Limb (tissue), 2 donors: ENCODE measurements around the gene ITM2C.

ENCODE experiments used
- DNase-seq, 2 donors: peaks; one replicate each; pipeline ENCODE4 v3.0.0-alpha.2; 2016; ENCODE audit errors: extremely low spot score in 2 of 2

Gene ITM2C

DNA sequence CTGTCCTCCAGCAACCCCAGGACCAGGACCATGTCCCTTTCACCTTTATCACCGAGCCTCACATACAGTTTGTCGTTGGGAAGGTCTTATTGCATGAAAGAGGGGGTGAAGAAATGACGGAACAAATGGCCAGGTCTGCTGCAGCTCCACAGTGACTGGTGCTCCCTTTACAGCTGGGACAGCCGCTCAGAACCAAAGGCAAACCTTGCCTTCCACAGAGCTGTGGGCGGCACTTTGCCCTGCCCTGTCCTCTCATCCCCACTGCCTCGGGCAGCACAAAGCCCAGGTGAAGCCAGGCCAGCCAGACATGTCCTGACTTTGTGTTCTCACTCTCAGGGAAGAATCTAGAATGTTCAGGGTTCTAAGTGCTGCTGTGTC, 59.3 kb downstream of the ITM2C start:
- no peak for DNase-seq

DNA sequence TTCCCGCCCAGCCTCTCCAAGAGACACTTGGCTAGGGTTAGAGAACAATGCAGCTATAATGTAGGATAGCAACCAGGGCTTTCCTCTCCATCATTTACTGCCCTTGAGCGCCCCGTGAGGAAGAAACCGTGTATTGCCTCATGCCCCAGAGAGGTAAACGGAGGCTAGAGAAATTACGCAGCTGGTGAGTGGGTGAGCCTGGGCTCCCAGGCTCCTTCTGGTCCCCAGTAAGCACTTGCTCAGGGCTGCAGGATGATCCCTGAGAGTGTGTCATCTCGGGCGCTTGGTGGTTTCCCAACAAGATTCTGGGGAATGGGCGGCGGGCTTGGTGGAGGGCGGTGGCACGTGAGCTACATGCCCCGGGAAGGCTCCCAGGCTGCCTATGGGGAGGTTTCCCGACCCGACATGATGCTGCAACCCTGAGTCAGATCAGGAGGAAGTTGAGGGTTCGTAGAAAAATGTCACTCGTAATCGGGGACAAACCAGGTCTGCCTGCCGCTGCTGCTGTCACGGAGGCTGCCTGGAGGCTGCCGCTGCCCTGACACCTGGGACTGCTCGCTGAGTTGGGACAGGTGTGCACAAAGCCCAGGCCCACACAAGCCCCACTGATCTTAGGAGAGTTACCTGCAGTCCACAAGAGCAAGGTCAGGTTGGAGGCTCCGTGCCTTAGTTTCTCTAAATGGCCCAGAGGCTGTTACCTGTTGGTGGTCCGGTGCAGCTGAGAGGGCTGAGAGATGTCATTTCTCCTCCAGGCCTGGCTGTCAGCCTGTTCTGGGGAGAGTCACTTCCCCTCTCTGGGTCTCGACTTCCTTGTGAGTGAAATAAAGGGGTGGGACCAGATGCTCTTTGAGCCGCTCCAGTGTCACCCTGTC, 60.0 kb downstream of the ITM2C start, which contains the start of gene GPR55:
Gene GPR55 (minus strand): TSS at position 773 of the 872 bp plus-strand sequence. CDS start 14,280 bp downstream, outside the sequence.
- peak in 1 of 2 donors; percentile 22 for DNase-seq

DNA sequence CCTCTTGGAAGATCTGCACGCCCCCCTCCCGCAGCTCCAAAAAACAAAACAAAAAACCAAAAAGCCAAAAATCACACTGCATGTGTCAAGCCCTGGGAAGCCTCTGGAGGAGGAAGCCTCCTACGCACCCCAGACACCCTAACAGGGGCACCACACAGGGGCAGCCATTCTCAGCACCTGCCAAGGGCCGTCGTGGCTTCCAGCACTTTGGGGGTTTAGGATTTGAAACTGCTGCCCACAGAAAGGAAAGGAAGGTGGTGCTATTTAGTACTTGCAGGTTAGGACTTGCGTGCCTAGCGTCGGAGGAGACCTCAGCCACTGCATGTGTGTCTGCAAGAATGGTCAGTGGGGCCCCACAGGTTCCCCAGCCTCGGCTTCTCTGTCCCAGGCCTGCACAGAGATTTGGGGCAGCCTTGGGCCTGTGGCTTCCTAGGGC, 60.7 kb downstream of the ITM2C start:
- DNase-seq = no peak

DNA sequence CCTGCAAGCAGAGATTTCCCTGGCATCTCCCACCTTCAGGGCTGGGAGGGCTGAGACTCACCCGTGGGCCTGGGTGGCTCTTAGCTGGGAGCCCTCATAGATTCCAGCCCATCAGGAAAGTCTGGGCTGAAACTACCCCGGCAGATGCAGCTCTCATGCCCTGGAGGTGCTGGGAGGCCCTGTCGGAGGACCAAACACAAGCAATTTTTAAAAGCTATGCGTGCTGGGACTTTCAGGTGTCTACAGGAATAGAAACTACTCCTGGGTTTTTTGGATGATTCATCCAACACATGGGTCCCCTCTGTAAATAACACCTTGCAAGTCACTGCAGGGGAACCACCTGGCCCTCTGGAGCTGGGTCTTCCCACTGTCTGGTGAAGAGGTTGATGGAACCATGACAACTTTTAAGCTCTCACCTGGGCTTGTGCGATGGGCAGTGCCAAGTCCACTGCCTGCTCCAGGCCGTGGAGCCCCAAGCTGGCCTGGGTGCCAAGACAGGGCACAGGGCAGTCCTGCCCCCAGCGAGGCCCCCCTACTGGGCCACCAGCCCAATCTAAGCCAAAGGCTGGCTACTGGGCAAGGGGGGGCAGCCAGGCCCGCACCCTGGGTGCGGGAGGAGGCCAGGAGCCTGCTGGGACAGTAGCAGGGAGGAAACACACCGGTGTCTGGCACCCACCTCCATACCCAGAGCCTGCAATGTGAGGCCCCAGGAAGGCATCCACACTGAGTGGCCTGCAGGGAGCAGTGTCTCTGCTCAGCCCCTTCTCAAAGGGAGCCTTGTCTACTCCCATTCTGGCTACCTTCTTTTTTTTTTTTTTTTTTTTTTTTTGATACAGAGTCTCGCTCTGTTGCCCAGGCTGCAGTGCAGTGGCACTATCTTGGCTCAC, 61.4 kb downstream of the ITM2C start:
- DNase-seq = peak in 1 of 2 donors; percentile 16

DNA sequence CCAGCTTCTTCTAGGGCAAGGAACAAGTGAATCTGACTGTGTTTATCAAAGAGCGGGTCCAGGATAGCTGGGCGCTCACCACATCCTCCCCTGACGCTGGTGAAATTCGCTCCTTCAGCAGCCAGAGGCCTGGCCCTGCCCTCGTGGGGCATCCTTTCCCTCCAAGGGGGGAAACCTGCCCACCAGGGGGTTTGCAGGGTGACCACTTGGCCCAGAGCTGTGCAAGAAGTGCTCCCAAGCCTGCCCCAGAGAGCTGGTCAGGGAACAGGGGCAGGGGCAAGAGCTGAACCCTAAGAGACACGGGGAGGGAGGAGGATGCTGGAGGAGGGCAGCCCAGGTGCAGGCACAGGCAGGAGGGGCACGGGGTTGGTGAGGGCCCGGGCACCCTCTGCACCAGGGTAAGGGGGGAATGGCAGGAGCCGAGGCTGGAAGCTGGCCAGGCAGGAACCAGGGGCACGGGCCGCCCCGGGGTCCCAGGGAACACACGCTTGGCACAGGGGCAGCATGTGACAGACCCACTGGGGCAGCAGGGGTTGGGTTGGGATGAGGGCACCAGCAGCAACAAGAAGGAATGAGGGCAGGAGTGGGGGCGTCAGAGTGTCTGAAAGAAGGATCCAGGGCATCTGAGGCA, 63.1 kb downstream of the ITM2C start:
- DNase-seq = peak in 1 of 2 donors; percentile 18
